ENCODE results near the gene MYH9.
A peak's percentile ranks its signal among the peaks of the same experiment; 100 is the strongest.

DNA sequence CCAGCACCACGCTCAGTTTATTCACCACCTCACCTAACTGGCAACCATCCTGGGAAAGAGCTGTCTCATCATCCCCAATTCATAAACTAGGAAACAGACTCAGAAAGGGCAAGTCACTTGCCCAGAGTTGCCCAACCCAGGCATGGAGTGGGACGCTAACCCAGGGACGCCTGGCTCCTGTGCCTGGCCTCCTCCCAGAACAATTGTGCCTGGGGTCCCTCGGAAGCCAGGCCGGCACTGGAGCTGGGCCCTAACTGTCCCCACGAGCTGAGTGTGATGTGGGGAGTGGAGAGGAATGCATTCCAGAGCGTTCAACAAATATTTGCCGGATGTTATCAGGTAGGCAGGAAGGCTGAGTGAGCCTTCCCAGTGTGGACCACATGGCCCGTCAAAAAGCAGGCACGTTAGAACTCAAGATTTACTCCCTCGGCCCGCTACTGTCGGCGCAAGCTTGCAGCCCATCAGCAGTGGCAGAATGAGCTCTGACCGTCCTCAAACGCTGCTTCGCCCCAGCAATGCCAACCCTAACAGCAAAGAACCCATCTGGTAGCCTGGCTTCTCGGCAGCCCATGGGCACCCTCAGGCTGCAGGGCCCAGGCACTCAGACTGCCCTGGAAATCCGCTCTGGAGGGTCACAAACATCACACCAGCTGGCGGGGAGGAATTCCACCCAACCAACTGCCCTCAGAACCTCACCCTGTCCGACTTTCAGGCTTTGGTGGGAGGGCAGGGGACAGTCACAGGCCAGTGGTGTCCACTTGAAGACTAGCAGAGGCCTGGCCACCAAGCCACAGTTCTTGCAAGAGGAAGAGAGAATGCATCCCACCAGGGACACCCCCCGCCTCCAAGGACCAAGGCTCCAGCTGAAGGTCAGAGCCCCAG is 35.6 kb downstream of the MYH9 start:
- TF ChIP-seq, protein P1, sequence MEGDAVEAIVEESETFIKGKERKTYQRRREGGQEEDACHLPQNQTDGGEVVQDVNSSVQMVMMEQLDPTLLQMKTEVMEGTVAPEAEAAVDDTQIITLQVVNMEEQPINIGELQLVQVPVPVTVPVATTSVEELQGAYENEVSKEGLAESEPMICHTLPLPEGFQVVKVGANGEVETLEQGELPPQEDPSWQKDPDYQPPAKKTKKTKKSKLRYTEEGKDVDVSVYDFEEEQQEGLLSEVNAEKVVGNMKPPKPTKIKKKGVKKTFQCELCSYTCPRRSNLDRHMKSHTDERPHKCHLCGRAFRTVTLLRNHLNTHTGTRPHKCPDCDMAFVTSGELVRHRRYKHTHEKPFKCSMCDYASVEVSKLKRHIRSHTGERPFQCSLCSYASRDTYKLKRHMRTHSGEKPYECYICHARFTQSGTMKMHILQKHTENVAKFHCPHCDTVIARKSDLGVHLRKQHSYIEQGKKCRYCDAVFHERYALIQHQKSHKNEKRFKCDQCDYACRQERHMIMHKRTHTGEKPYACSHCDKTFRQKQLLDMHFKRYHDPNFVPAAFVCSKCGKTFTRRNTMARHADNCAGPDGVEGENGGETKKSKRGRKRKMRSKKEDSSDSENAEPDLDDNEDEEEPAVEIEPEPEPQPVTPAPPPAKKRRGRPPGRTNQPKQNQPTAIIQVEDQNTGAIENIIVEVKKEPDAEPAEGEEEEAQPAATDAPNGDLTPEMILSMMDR (IDR thresholded peaks at IDR 0.05) = no peak
- peak; percentile 71 for TF ChIP-seq POLR2AphosphoS5 (IDR thresholded peaks at IDR 0.05)
